ENCODE measurements around the gene FGF1.

FGF1 gene

GRCh38 chr5:142685418-142686209 is at the start of gene FGF1:
TSS of gene FGF1 (minus strand) at chr5:142686090. CDS start at chr5:142614127, 71,963 bp downstream.
- DNase-seq, result no peak

- no peak for DNase-seq
Measured at GRCh38 chr5:142727735-142728047, 41.8 kb upstream of the FGF1 start.

- no peak for DNase-seq
Measured at GRCh38 chr5:142726188-142726731, 40.4 kb upstream of the FGF1 start.

DNA sequence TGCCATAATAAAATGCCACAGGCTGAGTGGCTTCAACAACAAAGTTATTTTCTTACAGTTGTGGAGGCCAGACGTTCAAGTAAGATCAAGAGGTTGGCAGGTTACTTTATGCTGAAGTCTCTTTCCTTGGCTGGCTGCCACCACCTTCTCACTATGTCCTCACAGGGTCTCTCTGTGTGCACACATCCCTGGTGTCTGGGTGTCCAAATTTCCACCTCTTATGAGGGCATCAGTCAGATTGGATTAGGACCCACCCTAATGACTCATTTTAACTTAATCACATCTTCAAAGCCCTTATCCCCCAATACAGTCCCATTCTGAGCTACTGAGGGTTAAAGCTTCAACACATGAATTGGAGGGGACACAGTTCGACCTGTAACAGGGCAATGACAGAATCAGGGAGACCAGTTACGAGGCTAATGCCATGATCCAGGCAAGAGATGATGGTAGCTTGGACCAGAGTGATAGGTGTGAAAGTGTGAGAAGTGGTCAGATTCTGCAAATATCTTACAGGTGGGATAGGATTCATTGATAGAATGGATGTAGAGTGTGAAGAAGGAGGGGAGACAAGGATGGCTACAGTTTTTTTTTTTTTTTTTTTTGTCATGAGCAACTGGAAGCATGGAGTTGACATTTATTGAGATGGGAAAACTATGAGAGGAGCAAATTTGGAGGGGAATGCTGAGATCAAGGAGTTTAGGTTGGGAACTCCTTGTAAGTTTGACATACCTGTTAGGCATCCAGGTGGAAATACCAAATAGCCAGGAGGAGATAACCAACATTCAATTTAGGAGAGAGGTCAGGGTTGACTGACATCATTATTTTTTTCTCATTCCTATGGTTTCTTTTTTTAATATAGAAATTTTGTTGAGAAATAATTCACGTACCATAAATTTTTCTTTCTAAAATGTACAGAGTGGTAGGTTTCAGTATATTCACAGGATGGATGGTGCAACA is 39.6 kb upstream of the FGF1 start:
- no peak for DNase-seq

DNA sequence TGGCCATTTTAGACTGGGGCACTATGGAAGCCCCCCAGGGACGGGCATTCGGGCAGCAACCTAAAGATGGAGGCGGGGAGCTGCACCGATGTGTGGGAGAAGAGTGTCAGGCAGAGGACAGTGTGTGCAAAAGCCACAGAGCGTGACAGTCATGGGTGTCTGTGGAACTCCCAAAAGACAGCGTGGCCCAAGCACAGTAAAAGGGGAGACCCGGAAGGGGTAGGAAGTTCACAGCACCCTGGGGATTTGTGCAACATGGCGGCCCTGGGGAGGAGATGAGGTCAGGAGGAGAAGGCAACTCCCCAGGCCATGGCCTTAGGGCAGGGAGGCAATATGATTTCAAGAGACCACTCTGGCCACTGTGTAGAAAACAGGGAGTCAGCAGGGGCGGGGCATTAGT is 38.9 kb upstream of the FGF1 start:
- DNase-seq, result no peak

- DNase-seq, result no peak
Measured at GRCh38 chr5:142722896-142723295, 37.0 kb upstream of the FGF1 start.

- DNase-seq, result no peak
Measured at GRCh38 chr5:142722146-142722545, 36.3 kb upstream of the FGF1 start.

DNA sequence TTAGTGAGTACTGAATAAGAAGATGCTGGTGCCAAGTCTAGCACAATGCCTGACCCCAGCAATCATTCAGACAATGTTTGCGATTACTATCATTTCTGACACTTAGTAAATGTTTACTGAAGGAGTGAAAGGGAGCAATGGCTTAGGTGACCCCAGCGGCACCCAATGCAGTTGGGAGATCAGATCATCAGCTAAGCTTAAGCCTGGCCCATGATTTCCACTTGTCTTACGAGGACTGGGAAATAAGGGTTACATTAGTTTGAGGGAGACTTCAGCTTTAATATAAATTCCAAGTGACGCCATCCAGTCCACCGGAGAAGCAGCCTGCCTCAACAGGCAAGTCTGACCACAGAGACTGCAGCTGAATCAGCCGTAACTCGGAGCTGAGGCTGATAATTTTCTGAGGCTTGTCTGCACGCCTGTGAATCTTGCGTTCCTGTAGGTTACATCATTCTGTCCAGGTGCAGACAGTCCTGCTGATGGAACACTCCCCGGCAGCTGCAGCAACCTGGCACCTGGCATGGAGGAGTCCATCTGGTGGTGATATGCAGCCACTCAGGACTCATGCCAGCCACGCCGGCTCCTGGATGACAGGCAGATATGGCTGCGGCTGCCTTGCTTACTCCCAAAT is 34.9 kb upstream of the FGF1 start:
- no peak for DNase-seq

DNA sequence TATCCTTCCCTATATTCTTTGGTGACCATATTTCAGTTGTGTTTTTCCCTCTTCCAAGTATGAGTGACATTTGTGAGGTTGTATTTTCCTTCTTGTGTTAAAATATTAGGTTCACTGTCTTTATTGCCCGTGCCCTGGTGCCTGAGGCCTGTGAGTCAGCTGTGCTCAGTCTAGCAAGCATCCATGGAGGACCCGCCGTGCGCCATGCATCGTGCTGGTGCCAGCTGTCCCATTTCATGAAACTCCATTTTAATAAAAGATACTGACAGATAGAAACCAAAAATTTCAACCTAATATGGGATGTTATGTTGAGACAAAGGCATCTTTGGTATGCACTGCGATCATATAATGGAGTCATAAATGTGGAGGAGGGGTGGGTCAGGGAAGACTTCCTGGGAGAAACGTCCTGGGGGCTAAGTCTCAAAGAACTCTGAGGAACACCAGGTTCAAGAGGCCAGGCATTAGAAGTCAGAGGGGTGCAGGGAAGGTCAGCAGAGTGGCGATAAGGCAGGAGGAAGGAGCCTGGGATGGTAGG is 34.0 kb upstream of the FGF1 start:
- no peak for DNase-seq

DNA sequence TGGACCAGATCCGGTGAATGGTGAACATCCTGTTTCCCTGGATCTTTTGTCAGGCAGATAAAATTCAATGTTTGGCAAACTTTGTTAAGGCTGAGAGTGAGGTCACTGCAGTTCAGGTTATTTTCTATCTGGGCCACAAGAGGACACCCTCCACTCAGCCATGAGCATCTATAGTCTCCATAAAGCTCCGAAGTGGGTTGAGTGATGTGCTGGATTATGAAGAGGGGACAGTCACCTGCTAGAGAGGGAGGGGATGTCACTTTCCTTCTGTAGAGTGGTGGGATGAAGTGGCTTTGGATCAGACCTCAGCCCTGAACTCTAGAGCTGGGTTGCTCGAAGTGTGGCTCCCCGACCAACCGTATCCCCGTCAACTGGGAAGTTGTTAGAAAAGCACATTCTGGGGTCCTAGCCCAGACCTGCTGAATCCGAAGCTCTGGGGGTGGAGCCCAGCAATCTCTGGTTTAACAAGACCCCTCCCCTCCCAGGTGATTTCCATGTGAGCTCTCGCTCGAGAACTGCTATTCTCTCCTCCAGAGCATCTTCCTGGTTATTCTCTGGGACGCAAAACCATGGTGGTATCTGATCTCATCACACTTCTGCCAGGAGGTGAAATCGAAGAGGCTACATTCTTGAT is 31.8 kb upstream of the FGF1 start:
- no peak for DNase-seq

- no peak for DNase-seq
Measured at GRCh38 chr5:142716963-142717362, 31.1 kb upstream of the FGF1 start.

DNA sequence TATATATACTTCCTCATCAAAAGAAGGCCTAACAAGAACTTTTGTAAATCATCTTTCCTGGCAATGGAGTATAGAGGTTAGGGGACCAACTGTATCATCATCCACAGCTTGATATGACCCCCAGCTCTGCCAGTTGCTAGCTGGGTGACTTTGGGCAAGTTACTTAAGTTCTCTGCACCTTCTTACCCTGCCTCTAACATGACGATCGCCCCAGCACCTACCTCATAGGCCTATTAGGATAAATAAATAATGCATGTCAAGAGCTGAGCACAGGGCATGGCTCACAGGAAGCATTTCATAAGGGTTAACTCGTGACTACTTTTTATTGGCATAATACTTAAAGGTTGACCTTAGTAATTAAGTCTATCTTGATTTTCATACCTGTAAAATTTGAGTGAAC is 29.4 kb upstream of the FGF1 start:
- DNase-seq, result no peak

DNA sequence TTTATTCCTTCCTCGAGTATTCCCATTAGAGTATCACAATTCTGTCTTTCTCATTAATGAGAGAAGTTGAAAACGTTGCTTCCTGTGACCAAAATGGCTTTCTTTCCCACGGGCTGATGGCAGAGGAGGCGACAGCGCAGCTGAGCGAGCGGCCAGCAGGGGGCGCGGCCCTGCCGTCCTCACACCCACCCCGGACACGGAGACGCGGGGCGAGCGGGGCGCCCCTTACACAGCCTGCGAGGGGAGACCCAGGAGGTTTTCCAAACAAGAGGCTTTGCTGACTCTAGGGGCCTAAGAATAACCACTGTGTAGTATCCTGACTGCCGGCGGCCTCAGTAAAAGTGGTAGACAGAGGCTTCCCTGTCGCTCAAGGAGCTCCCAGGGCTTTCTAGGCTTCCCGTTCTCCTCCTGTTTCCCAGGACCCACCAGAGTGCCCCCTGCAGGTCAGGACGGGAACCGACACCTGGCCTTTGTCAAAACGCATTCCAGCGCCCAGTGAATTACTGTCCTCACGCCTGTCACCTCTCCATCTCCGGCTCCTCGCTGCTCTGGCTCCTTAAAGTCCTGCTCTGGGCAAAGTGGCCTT is 27.3 kb upstream of the FGF1 start:
- peak; percentile 80 for DNase-seq

GRCh38 chr5:142703153-142703552 is 17.3 kb upstream of the FGF1 start:
- no peak for DNase-seq

DNA sequence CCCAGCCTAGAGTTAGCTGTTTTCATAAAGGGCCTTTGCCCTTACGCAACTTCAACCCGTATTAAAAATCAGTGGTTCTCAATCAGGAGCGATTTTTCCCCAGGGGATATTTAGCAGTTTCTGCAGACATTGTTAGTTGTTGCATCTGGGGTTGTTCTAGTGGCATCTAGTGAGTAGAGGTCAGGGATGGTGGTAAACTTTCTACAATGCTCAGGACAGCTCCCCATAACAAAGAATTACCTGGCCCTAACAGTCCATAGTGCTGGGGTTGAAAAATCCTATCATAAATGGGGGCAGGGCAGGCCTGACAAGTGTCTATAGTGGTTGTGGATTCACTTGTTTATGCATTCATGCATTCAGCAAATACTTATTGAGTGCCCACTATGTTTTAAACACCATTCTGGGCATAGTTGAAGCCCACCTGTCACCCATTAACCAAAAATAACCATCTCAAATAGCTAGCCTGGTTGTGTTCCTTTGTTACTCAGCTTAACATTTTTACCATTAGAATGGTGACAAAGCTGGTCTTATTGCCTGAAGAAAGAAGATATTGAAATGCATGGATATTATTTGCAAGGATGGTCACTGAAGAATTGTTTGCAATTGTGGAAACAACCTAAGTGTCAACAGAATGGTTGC is 15.9 kb upstream of the FGF1 start:
- no peak for DNase-seq

DNA sequence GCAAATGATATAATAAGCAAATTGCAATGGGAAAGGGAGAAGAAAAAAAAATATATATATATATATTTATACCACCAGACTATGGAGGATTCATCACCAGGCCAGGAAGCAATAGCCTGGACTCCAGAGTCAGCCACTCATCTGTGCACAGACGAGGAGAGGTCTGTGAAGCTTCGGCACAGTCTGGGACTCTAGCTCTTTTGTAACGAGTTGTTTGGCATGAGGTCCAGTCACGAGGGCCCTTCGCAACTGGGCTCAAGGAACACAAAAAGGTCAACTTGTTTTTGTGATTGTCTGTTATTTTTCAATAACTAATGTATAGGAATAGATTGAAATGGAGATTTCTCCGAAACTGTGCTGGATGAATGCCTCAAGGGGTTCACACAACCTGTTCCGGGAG is 14.7 kb upstream of the FGF1 start:
- no peak for DNase-seq

GRCh38 chr5:142699184-142699720 is 13.4 kb upstream of the FGF1 start:
- DNase-seq, result peak; percentile 46

DNA sequence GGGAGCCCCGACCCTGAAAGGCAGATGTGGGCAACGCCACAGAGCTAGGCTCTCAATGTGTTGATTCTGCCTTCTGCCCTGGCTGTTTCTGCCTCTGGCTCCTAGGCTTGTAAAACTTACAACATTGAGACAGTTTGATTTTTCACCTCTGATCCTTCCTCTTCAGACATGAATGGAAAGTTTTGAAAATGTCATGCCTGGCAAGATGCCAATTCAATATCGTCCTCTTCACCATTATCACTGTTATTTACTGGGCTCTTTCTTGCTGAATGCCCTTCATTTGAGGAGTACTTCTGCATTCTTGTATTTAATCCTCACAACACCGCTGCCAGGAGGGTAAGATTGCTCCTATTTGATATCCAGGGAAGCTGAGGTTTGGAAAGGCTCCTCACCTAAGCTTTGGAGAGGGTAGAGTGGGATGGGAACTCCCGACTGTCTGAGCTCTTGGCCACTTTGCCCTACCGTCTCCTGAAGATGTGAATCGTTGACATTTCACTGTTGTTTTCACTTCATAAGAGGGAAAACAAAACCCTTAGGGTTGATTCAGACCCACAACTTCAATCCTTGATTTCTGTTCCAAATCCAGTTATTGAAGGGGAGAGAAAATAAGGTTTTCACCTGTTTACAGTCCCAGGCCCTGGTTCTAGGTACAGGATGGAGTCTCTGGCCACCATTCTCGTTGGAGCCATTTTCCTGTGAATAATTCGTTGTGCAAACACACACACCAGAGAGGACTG is 12.7 kb upstream of the FGF1 start:
- DNase-seq, result no peak

DNA sequence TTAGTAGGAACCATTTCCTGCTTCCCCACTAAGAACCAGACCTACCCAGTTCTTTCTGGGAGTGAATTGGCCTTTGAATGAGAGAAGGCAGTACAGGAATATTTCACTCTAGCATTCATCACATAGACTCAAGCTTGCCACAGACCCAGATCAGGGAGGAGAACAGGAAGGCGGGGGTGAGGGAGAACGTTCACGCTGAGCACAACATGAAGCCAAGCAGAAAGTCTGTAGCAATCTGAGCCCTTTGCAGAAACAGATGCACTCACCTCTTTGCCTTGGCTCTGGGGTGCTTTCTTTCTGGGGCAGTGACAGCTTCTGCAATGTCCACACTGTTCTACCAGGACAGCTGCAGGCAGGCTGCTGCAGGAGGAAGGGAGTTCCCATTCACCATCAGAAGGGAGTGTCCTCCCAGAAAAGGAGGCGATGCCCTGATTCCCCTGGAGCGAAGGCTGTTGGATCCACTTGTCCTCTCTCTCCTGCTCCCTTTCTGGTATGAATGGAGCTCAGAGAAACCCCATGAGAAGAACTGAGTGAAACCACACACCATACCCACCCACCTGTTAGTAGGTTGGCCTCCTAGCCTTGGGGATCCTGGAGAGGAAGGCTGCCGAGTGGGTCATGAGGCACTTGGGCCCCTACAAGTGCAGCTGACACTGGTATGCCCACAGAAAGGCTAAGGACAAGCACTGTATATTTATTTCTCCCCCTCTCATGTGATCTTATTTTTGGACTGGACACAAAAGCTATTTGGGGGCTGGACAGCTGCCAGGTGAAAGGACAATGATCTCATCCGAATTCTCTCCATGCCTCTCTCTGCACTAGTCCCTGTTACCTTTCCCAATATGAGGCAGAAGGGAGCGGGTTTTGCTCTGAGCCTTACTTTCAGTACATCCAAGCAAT is 11.7 kb upstream of the FGF1 start:
- DNase-seq, result no peak

DNA sequence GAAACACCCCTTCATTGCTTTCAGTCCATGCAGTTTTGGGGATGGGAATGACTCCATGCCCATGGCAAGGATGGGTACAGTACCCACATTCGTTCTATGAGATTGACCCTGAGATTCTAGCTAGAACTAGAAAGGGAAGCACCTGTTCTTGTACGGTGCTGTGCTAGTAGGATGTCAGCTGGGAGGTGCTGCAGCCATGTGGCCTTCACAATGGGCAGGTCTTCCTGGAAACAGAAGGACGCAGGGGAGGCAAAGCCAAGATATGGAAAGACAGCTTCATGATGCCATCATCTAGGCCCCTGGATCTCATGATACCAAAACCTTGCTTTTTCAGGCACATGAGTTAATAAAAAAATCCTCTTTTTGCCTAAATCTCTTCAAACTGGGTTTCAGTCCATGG is 10.5 kb upstream of the FGF1 start:
- DNase-seq, result no peak
